RWPE2 (cell line): ENCODE data around the gene NRSN1.
"Not testable (repeated sequence)": the region's sequence is repeated elsewhere in the genome, so short reads cannot be mapped to it uniquely, and the experiment has no call there.

ENCODE experiments used
- ATAC-seq: fragments of 200-7000 bp; cut with Tn5 transposase; 3 replicates; pipeline ENCODE4 v1.9.1; 2021; ENCODE audit warnings: low read depth
- DNase-seq: peaks from one replicate; pipeline ENCODE4 v3.0.0-alpha.2; 2020; ENCODE audit warnings: low spot score
- H3K27ac ChIP-seq: fragments of 450-650 bp; 2 replicates; pipeline ENCODE4 v1.5.1; 2017; ENCODE audit warnings: mild to moderate bottlenecking; ENCODE audit not compliant: poor library complexity, severe bottlenecking
- H3K27me3 ChIP-seq: fragments of 250-450 bp; sonication (Bioruptor Pico); 2 replicates; pipeline ENCODE4 v1.5.1; 2021; ENCODE audit warnings: mild to moderate bottlenecking, moderate library complexity; ENCODE audit not compliant: insufficient read depth, poor library complexity, severe bottlenecking
- H3K36me3 ChIP-seq: fragments of 250-450 bp; sonication (Bioruptor Pico); 2 replicates; pipeline ENCODE4 v1.5.1; 2020; ENCODE audit warnings: low read depth, mild to moderate bottlenecking, moderate library complexity
- H3K4me1 ChIP-seq: fragments of 250-450 bp; sonication (Bioruptor Pico); 2 replicates; pipeline ENCODE4 v1.5.1; 2021; ENCODE audit warnings: mild to moderate bottlenecking, moderate library complexity; ENCODE audit not compliant: insufficient read depth, poor library complexity, severe bottlenecking
- H3K4me3 ChIP-seq: fragments of 250-450 bp; sonication (Bioruptor Pico); 2 replicates; pipeline ENCODE4 v1.5.1; 2021; ENCODE audit warnings: mild to moderate bottlenecking, moderate library complexity; ENCODE audit not compliant: severe bottlenecking
- H3K9me3 ChIP-seq: fragments of 250-450 bp; sonication (Bioruptor Pico); 2 replicates; pipeline ENCODE4 v1.5.1; 2021; ENCODE audit warnings: mild to moderate bottlenecking, moderate library complexity; ENCODE audit not compliant: severe bottlenecking
- CTCF ChIP-seq: fragments of 450-650 bp; IDR thresholded peaks from one replicate; pipeline ENCODE4 v1.5.1; 2017; ENCODE audit warnings: mild to moderate bottlenecking, moderate library complexity; ENCODE audit not compliant: poor library complexity, severe bottlenecking

NRSN1 gene

GRCh38 chr6:24131751-24132150 lies 5.7 kb downstream of the NRSN1 start:
- H3K27me3 ChIP-seq, result no peaks in the 10 kb centered on the region
- no peak for ATAC-seq
- H3K27ac ChIP-seq, result no peak overlapping the region
- H3K36me3 ChIP-seq, result no peaks in the 10 kb centered on the region
- no peak overlapping the region for H3K4me3 ChIP-seq
- no peaks in the 10 kb centered on the region for H3K9me3 ChIP-seq
- no peak for DNase-seq
- H3K4me1 ChIP-seq, result no peaks in the 10 kb centered on the region
- TF ChIP-seq CTCF, result no peak

GRCh38 chr6:24139080-24139479 lies 13.1 kb downstream of the NRSN1 start:
- H3K4me3 ChIP-seq, result no peak overlapping the region
- no peak for TF ChIP-seq CTCF
- no peak for ATAC-seq
- no peaks in the 10 kb centered on the region for H3K9me3 ChIP-seq
- H3K27me3 ChIP-seq, result no peaks in the 10 kb centered on the region
- no peak for DNase-seq
- H3K36me3 ChIP-seq, result no peaks in the 10 kb centered on the region
- no peaks in the 10 kb centered on the region for H3K4me1 ChIP-seq
- H3K27ac ChIP-seq, result no peak overlapping the region

- no peak for TF ChIP-seq CTCF
- no peaks in the 10 kb centered on the region for H3K27me3 ChIP-seq
- no peaks in the 10 kb centered on the region for H3K4me1 ChIP-seq
- DNase-seq (no peak), ATAC-seq (no peak)
- H3K4me3 ChIP-seq, result no peak overlapping the region
- H3K27ac ChIP-seq, result no peak overlapping the region
- no peaks in the 10 kb centered on the region for H3K36me3 ChIP-seq
- H3K9me3 ChIP-seq, result no peaks in the 10 kb centered on the region
Measured at GRCh38 chr6:24139639-24140038, 13.6 kb downstream of the NRSN1 start.

- H3K36me3 ChIP-seq, result no peaks in the 10 kb centered on the region
- H3K27ac ChIP-seq, result no peak overlapping the region
- H3K4me3 ChIP-seq, result no peak overlapping the region
- H3K9me3 ChIP-seq, result no peaks in the 10 kb centered on the region
- no peaks in the 10 kb centered on the region for H3K4me1 ChIP-seq
- TF ChIP-seq CTCF, result no peak
- DNase-seq, result no peak
- no peaks in the 10 kb centered on the region for H3K27me3 ChIP-seq
- no peak for ATAC-seq
Measured at GRCh38 chr6:24140591-24140990, 14.6 kb downstream of the NRSN1 start.

GRCh38 chr6:24142733-24143132 lies 16.7 kb downstream of the NRSN1 start:
- DNase-seq, H3K4me3 ChIP-seq, H3K4me1 ChIP-seq, H3K27ac ChIP-seq, H3K36me3 ChIP-seq, H3K9me3 ChIP-seq, ATAC-seq, H3K27me3 ChIP-seq: not testable (repeated sequence)
